Astrocyte of the cerebellum (primary cell): ENCODE measurements around the gene FUT2.

ENCODE experiments used
- DNase-seq: peaks from one replicate; pipeline ENCODE4 v3.0.0-alpha.2; 2011; ENCODE audit warnings: low read depth
- H3K4me3 ChIP-seq: 2 replicates; pipeline ENCODE4 v1.5.1; 2011; ENCODE audit warnings: mild to moderate bottlenecking, low read depth, low read length, moderate library complexity
- in situ Hi-C: cut with HindIII; loops from 2 replicates; pipeline ENCODE4 v1.10.0; 2017; ENCODE audit warnings: low sequenced_read_pairs
- TF ChIP-seq, protein P1 (sequence below): IDR thresholded peaks from 2 replicates; pipeline ENCODE4 v1.5.1; 2012; ENCODE audit warnings: low read length, low read depth, moderate library complexity, mild to moderate bottlenecking; ENCODE audit errors: missing control alignments

Gene FUT2

DNA sequence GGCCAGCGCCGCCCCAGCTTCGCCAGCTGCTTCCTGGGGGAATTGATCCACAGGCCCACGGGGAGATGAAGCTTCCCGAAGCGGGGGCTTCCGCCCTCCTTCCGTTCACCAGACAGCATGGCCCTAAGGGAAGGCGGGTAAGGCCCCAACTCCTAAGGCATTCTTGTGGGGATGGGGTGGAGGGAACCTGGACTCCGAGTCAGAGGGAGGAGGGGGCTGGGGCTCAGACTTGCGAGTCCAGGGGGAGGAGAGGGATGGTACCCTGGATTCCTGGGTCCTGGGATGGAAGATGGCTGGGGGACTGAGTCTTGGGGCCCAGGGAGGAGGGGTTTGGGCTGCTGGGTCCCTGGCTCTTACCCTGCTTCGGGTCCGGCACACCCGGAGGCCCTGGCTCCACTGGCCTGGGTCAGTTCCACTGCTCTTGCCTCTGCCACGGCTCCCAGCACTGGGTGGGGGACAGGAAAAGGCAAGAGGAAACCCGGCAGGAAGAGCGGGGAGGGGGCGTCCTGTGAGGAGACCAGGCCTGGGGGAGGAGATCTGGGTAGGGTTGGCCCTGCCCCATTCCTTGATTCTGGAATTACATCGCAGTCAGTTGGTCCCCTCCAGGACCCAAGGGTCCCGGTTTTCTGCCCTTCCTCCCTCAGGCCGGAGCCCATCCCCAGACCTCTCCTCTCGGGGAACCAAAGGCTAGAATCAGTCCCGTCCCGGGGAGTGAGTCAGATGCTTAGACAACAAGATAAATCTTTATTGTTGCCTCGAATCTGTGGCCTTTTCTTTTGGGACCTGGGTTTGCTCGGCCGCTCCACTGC is 44.6 kb downstream of the FUT2 start, which contains the start of gene RASIP1:
Gene RASIP1 (minus strand): TSS at position 447 of the 809 bp plus-strand sequence. CDS start 328 bp downstream, at position 119.
- in situ Hi-C loops, result no loop called here
- DNase-seq, result no peak
- peak within 1 kb of the TSS; percentile 32 for H3K4me3 ChIP-seq
- TF ChIP-seq, protein P1, sequence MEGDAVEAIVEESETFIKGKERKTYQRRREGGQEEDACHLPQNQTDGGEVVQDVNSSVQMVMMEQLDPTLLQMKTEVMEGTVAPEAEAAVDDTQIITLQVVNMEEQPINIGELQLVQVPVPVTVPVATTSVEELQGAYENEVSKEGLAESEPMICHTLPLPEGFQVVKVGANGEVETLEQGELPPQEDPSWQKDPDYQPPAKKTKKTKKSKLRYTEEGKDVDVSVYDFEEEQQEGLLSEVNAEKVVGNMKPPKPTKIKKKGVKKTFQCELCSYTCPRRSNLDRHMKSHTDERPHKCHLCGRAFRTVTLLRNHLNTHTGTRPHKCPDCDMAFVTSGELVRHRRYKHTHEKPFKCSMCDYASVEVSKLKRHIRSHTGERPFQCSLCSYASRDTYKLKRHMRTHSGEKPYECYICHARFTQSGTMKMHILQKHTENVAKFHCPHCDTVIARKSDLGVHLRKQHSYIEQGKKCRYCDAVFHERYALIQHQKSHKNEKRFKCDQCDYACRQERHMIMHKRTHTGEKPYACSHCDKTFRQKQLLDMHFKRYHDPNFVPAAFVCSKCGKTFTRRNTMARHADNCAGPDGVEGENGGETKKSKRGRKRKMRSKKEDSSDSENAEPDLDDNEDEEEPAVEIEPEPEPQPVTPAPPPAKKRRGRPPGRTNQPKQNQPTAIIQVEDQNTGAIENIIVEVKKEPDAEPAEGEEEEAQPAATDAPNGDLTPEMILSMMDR, result no peak

- TF ChIP-seq, protein P1, result no peak
- H3K4me3 ChIP-seq, result no peak overlapping the region
- DNase-seq, result no peak
- in situ Hi-C loops, result no loop called here
Measured at GRCh38 chr19:48741129-48741999, 45.6 kb downstream of the FUT2 start.

- DNase-seq, result no peak
- TF ChIP-seq, protein P1, result no peak
- H3K4me3 ChIP-seq, result no peak overlapping the region
- in situ Hi-C loops, result no loop called here
Measured at GRCh38 chr19:48742096-48742495, 46.3 kb downstream of the FUT2 start.

DNA sequence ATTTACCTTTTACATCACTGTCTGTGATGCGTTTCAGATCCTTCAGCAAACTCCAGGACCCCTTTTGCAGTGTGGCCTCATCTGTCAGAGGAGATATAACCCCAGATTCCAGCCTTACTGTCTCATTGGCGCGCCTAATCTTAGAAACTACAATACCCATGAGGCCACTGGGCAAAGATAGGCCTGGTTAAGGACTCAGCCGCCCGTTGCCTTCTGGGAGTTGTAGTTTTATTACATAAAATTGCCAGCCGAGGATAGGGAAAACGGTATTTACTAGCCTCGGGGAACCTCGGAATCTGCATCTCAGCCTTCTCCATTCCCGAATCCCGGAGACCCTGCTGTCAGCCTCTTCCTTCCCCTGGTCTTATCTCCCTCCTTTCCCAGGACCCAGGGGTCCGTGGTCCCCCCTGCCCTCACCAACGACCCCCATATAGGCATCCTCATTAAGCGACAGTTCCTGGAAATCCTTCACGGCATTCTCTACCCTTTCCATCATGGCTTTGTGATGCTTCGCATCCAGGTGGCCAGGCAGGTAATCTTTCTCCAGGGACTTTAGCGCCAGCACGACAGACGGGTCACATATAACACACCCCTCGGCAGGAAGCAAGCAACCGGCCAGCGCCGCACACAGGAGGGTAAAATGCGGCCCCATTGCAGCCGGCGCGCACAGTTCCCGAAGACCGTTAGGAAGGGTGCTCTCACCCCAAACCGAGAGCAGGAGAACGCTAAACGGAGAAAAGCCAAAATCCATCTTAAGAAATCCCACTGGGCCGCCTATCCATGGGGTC is 49.6 kb downstream of the FUT2 start:
- in situ Hi-C loops, result no loop called here
- TF ChIP-seq, protein P1, result no peak
- DNase-seq, result peak; percentile 23
- H3K4me3 ChIP-seq, result no peak overlapping the region

DNA sequence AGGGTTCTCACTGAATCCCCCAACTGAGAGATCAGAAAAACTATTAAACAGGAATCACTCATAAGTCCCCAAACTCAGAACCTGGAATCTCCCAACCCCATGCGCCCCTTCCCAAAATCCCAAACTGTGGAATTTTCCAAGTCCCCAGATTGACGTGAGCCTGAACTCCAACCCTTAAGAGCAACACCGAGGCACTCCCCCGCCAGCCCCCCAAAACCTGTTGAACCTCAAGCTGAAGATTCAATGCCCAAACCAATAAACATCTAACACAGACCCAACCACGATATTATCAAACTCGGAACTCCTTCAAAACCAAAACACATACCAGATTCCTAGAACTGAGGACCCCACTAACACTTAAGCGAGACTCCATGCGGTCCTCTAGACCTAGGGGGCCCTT is 50.3 kb downstream of the FUT2 start:
- in situ Hi-C loops, result no loop called here
- DNase-seq, result no peak
- H3K4me3 ChIP-seq, result no peak overlapping the region
- TF ChIP-seq, protein P1, result no peak
